Measurements from ENCODE around the gene ADCK2. TPM values are rescaled to one million over a fixed set of nuclear protein-coding genes. Genes with fewer than 3 reads are reported as not detected.
"Not testable (repeated sequence)": the region's sequence is repeated elsewhere in the genome, so short reads cannot be mapped to it uniquely, and the experiment has no call there.

The ADCK2 gene, protein sequence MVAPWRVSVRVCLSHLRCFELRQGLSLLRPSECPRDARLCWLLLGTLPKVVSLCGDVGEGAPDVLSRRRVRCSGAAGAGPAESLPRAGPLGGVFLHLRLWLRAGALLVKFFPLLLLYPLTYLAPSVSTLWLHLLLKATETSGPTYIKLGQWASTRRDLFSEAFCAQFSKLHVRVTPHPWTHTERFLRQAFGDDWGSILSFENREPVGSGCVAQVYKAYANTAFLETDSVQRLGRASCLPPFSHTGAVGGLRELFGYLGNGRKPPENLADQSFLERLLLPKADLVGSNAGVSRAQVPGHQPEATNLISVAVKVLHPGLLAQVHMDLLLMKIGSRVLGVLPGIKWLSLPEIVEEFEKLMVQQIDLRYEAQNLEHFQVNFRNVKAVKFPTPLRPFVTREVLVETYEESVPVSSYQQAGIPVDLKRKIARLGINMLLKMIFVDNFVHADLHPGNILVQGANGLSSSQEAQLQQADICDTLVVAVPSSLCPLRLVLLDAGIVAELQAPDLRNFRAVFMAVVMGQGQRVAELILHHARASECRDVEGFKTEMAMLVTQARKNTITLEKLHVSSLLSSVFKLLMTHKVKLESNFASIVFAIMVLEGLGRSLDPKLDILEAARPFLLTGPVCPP
- 27.6 and 32.5 TPM in 2 replicates for total RNA-seq

DNA sequence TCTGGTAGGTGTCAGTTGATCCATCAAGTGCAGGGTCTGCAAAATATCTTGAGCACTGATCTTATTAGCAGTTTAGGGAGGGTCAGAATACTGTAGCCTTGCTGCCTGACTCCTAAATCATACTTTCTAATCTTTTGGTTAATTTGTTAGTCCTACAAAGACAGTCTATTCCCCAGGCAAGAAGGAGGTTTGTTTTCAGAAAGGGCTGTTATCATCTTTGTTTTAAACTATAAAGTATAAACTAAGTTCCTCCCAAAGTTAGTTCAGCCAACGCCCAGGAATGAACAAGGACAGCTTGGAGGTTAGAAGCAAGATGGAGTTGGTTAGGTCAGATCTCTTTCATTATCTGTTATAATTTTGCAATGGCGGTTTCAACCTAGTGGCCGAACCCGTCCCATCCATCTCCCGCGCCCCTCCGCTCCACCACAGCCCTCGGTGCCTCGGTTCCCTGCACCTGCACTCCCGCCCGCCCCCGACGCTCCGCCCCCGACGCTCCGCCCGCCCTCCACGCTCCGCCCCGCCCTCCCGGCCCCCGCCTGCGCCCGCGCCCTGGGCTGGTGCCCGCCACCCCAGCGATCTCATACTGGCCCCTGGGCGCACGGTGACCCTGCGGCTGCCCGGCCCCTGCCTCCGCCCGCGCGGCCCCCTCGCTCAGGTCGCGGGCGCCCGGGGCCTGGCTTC lies at the start of gene ADCK2:
TSS of gene ADCK2 (plus strand) at position 564 of the 681 bp plus-strand sequence. CDS start 386 bp downstream, outside the sequence.
- DNase-seq (ENCODE audit: low read depth in 2 of 2) = peak in 1 of 2 donors; percentile 38

DNA sequence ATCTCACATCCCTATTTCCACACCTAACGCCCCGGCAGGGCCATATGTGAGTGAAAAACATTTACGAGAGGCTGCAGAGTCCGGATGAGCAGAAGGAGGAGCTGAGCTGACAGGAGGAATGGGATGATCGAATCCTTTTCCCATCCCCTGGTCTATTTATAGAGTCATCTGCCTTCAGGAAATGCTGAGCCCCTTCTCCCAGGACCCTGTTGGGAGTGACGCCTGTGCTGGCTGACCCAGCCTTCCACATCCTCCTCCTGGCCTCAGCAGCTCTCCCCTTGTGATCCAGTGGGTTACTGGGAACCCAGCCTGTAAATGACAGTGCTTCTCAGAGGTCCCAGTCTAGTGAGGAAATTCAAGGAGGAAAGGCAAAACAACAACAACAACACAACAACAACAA lies 48.8 kb upstream of the ADCK2 start:
- no peak for DNase-seq (ENCODE audit: low read depth in 2 of 2)

DNA sequence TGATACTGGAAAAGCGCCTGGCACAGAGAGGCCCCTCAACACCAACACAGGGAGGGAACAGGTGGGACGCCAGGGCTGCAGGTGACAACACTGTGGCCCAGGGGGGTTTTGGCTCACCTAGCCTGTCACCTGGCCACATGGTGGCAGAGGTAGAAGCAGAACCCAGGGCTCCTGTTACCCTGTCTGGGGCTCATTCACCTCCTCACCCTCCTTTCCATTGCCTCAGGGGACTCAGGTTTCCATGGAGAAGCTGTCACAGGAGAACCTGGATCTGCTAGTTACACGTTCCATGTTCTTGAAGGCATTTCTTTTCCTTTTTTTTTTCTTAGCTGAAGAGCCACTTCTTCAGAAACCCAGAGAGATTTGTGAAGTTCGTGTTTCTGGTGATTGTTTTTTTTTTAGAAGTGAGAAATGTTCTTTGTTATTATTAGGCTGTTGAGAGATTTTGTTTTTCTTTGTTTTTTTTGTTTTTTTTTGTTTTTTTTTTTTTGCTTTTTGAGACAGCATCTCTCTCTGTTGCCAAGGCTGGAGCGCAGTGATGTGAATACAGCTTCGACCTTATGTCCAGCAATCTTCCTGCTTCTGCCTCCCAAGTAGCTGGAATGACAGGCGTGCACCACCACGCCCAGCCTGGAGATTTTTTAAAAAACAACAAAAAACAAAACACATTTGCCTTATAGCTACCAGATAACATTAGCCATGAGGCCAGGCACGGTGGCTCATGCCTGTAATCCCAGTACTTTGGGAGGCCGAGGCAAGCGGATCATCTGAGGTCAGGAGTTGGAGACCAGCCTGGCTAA lies 48.2 kb upstream of the ADCK2 start:
- no peak for DNase-seq (ENCODE audit: low read depth in 2 of 2)

DNA sequence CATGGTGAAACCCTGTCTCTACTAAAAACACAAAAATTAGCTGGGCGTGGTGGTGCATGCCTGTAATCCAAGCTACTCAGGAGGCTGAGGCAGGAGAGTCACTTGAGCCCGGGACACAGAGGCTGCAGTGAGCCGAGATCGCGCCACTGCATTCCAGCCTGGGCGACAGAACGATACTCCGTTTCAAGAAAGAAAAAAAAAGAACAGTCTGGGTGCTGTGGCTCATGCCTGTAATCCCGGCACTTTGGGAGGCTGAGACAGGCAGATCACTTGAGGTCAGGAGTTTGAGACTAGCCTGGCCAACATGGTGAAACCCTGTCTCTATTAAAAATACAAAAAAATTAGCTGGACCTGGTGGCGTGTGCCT lies 47.6 kb upstream of the ADCK2 start:
- not testable (repeated sequence) for DNase-seq (ENCODE audit: low read depth in 2 of 2)

DNA sequence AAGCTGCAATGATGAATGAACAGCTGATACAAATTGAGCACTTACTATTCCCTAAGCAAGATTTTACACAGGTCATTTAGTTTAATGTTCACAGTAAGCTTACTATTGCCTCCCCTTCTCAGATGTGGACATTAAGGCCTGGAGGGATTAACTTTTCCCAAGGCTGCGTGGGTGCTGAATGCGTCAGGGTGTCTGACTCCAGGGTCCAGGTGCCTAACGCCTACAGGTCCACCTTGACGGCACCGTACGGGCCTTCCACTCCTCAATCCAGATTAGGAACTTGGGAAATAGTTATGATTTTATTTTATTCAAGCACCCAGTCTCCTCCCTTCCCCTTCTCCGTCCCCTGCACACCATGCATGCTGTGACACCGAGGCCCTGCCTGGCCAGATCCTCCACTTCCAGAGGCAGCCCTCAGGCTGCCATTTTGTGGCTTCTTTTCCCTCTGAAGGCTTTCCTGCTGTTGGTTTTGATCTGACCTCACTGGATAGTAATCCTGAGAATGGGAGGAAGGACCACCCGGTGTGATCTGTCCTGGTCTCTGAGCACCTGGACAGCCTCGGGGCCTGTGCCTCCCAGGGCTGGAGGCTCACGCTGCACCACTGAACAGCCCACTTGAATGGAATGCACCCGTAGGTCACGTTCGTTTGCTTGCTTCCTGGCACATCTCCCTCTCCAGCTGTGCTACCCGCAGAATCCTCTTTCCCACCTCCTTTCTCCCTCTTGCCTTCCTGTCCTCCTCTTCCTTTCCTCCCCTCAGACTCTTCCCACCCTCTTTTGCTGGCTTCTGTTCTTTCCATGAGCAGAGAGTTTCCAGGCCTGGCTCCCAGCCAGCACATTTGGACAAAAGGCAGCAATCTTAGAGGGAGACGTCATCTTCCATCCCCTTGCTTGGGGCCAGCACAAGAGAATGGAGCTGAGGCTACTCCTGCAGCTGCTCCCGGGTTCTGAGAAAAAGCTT lies 46.6 kb upstream of the ADCK2 start:
- peak in 1 of 2 donors; percentile 32 for DNase-seq (ENCODE audit: low read depth in 2 of 2)

DNA sequence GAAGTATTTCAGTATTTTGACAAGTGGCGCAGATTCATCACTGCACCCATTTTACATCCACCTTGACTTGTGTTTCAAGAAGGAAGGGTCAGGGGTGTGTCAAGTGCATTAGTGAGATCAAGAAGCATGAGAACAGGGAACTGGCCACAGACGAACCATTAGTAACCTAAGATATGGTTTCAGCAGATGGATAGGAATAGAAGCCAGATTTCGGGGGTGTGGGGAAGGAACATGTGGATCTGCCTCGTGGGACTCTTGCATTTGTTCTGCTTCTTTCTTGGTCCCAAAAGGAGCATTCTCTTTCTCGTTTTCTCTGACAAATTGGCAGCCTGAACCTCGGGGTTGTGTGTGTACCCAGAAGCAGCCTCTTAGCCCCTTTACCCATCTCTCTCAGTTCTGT lies 41.7 kb upstream of the ADCK2 start:
- no peak for DNase-seq (ENCODE audit: low read depth in 2 of 2)

DNA sequence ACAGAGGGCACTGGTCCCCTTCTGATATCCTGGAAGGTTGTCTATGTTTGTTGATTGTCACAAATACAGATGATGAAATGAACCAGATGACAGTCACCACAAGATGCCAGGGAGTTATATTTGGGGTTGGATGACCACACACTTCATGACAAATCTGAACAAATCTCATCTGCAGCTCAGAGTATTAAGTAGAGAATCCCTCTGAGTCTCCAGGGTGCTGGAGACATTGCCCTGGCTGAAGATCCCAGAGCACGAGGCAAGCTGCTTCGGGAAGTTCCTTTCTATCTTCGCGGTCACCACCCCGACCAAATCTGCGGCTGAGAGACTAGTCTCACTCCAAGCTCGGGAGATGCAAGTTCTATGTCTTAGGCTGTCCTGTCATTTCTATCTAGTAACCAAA lies 41.1 kb upstream of the ADCK2 start:
- no peak for DNase-seq (ENCODE audit: low read depth in 2 of 2)

DNA sequence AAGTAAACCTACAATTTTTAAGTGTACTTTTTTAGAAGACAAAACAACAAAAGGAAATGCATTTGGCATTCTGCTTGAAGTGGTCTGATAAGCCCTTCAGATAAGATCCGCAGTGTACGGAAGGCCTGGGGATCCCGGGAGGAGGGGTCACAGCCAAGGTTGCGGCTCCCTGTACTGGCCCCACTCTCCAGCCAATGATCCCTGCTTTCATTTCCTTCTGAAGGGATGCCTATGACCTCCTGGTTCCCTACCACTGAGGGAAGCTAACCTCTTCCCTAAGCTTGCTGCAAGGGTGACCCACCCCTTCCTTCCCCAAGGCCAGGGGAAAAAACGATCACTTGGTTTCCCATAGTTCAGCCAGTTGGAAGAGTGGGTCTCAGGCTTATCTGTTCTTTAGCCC lies 37.4 kb upstream of the ADCK2 start:
- DNase-seq (ENCODE audit: low read depth in 2 of 2) = no peak

DNA sequence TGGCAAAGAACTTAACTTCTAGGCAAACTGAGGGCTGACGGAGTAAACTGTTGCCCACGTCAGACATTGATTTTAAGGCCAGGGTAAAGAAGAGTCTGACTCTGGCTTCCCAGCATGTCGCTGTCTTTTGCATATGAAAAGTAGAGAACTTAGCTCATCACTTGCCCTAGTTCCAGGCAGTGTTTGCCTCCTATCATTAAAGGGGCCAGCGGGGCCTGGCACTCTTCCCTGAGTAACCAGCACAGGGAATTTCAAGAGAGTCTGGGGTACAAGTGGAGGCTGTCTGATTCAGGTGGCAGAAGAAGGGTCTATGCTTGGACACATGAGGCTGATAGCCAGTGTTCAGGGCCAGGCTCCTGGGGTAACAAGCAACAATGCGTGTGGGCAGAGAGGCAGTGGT lies 36.9 kb upstream of the ADCK2 start:
- DNase-seq (ENCODE audit: low read depth in 2 of 2) = no peak

DNA sequence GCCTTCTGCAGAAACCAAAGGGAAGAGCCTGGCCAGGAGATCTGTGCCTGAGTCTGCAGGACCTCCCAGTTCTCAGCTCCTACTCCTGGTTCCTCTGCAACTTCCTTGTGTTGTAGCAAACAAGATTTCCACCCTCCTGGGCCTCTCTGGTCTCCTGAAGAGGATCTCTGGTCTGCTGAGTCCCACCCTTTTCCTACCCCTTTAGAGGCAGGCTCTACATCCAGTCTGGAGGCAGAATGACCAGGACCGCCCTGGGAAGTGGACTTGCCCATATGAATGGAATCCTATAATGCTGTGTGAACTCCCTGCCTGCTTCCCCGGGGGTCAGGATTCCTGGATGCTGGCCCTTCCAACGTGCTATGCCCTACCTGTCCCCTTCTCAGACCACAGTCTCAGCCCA lies 35.3 kb upstream of the ADCK2 start:
- no peak for DNase-seq (ENCODE audit: low read depth in 2 of 2)

DNA sequence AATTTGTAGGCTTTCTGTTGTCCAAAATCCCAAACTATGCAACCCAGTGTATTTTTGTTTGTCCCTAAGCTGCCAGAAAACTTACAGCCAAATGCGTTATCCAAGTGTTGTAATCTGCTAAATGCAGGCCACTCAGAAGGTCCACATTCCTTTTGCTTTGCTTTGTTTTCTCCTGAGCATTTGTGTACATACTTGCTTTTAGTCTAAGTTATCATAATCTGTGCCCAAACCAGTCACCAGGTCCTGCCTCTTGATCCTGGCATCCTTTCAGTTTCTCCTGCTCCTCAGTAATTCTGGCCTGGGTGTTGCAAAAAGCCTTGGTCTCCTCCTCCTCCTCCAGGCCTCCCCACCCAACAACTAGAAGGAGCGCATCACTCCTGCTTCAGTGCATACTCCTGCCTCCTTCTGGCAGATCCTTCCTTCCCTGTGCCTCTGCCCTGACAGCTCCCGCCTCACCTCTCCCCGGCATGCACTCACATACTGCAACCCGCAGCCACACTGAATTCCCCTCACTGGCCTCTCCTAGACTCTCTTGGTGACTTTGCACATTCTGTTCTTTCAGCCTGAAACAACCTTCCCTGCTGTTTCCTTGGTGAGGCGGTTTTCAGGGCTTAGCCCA lies 34.5 kb upstream of the ADCK2 start:
- DNase-seq (ENCODE audit: low read depth in 2 of 2) = no peak

DNA sequence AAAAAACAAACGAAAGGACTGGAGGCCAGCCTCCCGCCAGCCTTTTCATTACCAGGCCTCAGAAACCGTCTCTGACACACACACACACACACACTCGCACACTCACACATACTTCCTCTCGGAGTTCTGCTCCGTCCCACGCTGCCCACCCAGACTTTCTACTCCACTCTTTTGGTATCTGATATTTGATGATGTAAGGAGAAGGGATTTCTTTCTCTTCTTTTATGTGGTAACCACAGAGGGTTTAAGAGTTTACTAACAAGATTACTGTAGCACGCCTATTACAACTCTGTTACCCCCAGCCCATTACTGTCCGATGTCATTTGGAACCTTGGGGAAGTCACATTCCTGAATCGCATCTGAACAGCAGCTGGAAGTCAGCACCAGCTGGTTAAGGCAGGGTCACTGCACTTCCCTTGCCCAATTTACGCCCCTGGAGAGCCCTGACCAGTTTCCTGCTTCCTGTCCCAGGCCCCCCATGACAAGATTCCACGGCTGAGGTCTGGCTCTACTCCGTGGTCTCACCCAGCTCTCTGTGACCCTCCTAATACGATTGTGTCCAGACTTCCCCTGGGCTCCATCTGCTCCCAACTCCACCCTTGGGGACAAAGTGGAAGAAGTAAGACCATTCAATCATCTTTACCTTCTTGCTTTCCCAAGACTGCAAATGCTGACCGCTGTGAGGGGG lies 33.2 kb upstream of the ADCK2 start:
- DNase-seq (ENCODE audit: low read depth in 2 of 2) = no peak

DNA sequence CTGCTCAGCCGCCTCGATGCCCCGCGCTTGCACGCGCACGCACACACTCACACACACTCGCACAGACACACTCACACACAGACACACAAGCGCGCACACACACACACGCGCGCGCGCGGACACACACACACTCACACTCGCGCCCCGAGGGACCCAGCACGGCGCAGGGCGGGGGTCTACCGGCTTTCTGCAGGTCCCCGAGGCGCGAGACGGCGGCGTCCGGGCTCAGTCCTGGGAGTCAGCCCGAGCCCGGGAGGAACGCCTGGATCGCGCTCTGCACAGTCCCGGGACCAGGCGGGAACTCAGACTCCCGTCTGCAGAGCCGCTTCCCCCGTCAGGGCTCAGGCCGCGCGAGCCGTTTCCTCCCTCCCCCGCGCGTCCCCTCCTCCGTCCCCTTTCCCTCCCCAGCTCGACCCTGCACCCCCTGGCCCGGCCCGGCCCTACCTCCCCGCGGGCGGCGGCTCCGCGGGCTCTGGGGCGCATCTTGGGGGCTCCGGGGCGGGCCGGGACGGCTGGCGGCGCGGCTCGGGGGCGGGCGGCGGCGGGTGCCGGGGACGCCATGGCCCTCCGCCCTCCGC lies 32.6 kb upstream of the ADCK2 start:
- DNase-seq (ENCODE audit: low read depth in 2 of 2) = peak in 1 of 2 donors; percentile 20

DNA sequence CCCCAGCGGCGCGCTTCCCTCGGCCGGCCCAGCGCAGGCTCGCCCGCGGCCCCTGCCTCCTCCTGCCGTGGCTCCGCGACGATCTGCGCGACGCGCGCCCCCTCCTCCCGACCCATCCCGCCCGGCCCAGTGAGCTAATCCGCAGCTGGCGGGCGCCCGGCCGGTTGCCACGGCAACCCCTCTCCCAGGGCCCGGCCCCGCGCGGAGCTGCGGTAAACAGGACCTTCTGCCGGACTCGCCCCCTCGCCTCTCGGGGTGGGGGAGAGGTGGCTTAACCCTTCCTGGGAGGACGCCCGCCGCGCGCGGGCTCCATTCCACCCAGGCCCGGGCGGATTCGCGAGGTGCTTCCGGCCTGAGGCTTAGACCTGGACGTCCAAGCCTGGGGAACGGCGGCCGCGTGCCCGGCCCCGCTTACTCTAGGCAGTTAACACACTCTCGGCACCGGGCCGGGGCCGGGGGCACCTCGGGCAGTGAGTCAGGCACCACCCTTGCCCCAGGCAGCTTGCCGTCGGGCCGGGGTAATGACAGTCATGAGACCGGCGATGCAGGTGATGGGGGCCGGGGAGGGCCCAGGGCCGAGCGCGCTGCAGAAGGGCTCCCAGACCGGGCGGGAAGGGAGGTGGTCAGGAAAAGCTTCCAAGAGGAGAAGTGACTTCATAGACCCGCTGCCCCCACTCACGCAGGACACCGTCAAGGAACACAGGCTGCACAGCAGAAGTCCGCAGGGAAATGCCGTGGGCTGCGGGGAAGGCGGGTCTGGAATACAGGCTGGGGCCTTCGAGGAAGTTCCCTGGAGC lies 31.8 kb upstream of the ADCK2 start, which contains the start of gene DENND2A:
TSS of gene DENND2A (minus strand) at position 87 of the 797 bp plus-strand sequence. CDS start 38,416 bp downstream, outside the sequence.
- peak in 1 of 2 donors; percentile 33 for DNase-seq (ENCODE audit: low read depth in 2 of 2)

DNA sequence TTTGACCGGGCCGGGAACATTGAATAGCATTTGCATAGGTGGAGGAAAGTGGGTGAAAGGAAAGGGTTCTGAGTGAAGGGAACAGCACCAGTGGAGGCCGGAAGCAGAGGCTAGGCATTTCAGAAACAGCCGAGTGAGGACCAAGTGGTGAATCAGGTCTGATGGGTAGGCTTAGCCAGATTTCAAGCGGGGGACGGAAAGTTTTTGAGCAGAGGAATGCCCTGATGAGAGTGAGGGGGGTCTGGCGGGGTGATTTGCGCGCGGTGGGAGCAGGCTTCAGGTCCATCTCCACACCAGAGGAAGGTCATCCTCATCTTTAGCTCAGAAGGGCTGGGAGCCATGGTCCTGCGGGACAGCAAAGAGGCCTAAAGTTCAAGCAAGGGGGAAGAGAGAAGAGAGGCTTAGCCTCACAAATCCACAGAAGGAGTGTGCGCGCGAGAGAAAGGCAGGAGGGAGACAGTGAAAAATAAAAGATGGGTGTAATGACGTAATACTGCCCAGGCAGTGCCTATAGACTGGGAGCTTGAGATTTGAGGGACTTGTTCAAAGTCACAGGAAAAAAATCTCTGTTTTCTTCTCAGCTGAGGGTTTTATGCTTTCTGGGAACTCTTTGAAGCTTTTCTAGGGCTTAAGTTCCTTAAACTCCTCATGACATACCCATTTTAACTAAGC lies 31.1 kb upstream of the ADCK2 start:
- DNase-seq (ENCODE audit: low read depth in 2 of 2) = no peak

DNA sequence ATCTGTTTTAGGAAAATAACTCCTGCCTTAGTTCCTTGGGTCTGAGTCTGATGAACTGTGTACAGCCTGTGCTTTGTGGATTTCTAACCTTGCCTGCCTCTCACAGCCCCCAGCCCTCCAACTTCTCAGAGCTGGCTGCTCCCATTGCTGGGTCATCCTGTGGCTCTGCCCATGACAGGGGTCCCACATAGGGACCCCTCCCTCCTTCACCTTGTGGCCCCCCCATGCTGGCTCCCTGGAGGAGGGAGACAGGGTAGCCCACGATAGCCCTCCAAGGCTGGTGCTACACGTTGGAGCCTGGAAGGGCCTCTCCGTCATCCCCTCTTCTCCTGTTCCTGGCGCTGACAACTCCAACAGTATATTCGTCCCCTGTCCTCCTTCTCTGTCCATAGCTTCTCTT lies 29.3 kb upstream of the ADCK2 start:
- no peak for DNase-seq (ENCODE audit: low read depth in 2 of 2)

DNA sequence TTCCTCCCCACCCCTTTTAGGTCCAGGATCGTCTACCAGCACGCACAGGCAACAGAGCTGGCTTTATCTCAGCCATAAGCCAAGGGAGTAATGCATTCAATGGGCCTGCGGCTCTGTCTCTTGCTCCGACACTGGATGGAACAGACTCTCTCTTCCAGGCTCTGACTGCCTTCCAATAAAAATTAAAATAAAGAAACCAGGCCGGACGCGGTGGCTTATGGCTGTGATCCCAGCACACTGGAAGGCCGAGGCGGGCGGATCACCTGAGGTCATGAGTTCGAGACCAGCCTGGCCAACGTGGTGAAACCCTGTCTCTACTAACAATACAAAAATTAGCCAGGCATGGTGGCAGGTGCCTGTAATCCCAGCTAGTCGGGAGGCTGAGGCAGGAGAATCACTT lies 28.0 kb upstream of the ADCK2 start:
- not testable (repeated sequence) for DNase-seq (ENCODE audit: low read depth in 2 of 2)

Measured in dermis microvascular lymphatic vessel endothelial cell (primary cell).